Gastroesophageal sphincter (tissue), 3 donors: ENCODE measurements around the gene TSEN34.
"Not testable (repeated sequence)": the region's sequence is repeated elsewhere in the genome, so short reads cannot be mapped to it uniquely, and the experiment has no call there.

Experiments used
- CTCF ChIP-seq, 4 experiments: fragments of 200-600 bp in 2 of 4; fragments of 450-650 bp in 2 of 4; sonication (generic) in 1 of 4; IDR thresholded peaks; one replicate each; pipeline ENCODE4 v1.5.1; 2017 to 2019; ENCODE audit warnings: antibody characterized with exemption in 4 of 4, mild to moderate bottlenecking in 2 of 4, moderate library complexity in 2 of 4
- POLR2A ChIP-seq, 2 donors: fragments of 450-650 bp; IDR thresholded peaks; one replicate each; pipeline ENCODE4 v1.6.1; 2017; ENCODE audit warnings: antibody characterized with exemption in 2 of 2, mild to moderate bottlenecking in 2 of 2, moderate library complexity in 1 of 2
- POLR2AphosphoS5 ChIP-seq: sonication (generic); formaldehyde crosslinking; IDR thresholded peaks from one replicate; pipeline ENCODE4 v1.6.1; 2017; ENCODE audit warnings: antibody characterized with exemption

DNA sequence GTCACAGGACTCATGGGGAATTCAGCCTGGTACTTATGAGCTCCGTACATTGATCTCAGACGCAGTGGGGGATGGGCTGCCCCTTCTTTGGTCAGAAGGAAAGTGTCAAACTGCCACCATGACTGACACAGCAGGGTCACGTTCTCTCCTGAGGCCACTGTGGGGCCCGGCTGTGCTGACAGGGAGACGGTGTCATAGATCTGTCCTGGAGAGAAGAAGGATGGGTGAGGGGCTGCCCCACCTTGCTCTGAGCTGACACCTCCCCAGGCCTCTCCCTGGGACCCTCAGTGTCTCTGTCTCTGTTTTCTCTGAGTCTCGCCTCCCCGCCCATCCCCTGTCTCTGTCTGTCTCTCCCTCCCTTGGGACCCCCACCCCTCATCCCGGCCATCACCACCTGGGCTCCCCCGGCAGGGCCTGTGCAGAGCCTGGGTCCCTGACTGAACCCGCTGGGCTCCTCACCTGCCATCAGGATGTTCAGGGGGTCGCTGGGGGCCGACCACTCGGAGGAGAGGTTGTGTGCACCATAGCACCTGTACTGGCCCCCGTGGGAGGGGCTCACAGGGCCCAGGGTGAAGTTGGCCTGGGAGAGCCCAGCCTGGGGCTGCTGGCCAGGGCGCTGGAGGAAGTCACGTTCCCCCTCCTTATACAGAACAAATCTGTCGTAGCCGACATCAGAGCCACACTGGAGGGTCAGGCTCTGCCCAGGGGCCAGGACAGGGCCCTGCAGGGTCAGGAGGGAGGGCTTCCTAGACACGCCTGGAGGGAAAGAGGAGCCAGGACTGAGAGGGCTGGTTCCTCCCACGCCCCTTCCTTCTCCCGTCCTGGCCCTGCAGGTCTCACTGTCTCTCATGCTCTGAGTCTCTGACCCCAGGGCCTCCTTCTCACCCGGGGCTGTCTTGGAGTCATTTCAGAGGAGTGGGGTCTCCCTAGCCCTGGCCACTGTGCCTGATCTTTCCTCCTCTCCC lies 49.5 kb downstream of the TSEN34 start:
- not testable (repeated sequence) for TF ChIP-seq CTCF (IDR thresholded peaks at IDR 0.05); POLR2AphosphoS5; POLR2A (IDR thresholded peaks at IDR 0.05)
